Measurements from ENCODE around the gene CPNE7.

Gene CPNE7

GRCh38 chr16:89639385-89639784, 63.8 kb downstream of the CPNE7 start:
- no peaks in the 10 kb centered on the region for H3K36me3 ChIP-seq (ENCODE audit: low read depth)
- H3K4me1 ChIP-seq (ENCODE audit: insufficient read depth, poor library complexity, severe bottlenecking) = peaks cover 3% of the 10 kb centered on the region
- H3K27ac ChIP-seq (ENCODE audit: poor library complexity, severe bottlenecking) = no peak overlapping the region
- no peaks in the 10 kb centered on the region for H3K9me3 ChIP-seq (ENCODE audit: severe bottlenecking)
- TF ChIP-seq CTCF (IDR thresholded peaks at IDR 0.05; ENCODE audit: poor library complexity, severe bottlenecking) = no peak
- ATAC-seq (ENCODE audit: low read depth) = no peak
- H3K27me3 ChIP-seq (ENCODE audit: insufficient read depth, poor library complexity, severe bottlenecking) = no peaks in the 10 kb centered on the region
- no peak overlapping the region for H3K4me3 ChIP-seq (ENCODE audit: severe bottlenecking)
- no peak for DNase-seq (ENCODE audit: low spot score)

- peaks cover 3% of the 10 kb centered on the region for H3K4me1 ChIP-seq (ENCODE audit: insufficient read depth, poor library complexity, severe bottlenecking)
- ATAC-seq (ENCODE audit: low read depth) = no peak
- no peak for DNase-seq (ENCODE audit: low spot score)
- H3K9me3 ChIP-seq (ENCODE audit: severe bottlenecking) = no peaks in the 10 kb centered on the region
- H3K4me3 ChIP-seq (ENCODE audit: severe bottlenecking) = no peak overlapping the region
- H3K27me3 ChIP-seq (ENCODE audit: insufficient read depth, poor library complexity, severe bottlenecking) = no peaks in the 10 kb centered on the region
- H3K36me3 ChIP-seq (ENCODE audit: low read depth) = peaks cover 14% of the 10 kb centered on the region
- peak; percentile 70 for TF ChIP-seq CTCF (IDR thresholded peaks at IDR 0.05; ENCODE audit: poor library complexity, severe bottlenecking)
- no peak overlapping the region for H3K27ac ChIP-seq (ENCODE audit: poor library complexity, severe bottlenecking)
These were observed 66.0 kb downstream of the CPNE7 start for GRCh38 chr16:89641458-89642119.

- Histone ChIP-seq H3K9me3 (ENCODE audit: severe bottlenecking) (no peaks in the 10 kb centered on the region), H3K27ac (ENCODE audit: poor library complexity, severe bottlenecking) (no peak overlapping the region), H3K36me3 (ENCODE audit: low read depth) (peaks cover 19% of the 10 kb centered on the region), H3K4me1 (ENCODE audit: insufficient read depth, poor library complexity, severe bottlenecking) (peaks cover 7% of the 10 kb centered on the region), H3K27me3 (ENCODE audit: insufficient read depth, poor library complexity, severe bottlenecking) (no peaks in the 10 kb centered on the region), H3K4me3 (ENCODE audit: severe bottlenecking) (no peak overlapping the region)
- TF ChIP-seq CTCF (IDR thresholded peaks at IDR 0.05; ENCODE audit: poor library complexity, severe bottlenecking) = no peak
- DNase-seq (ENCODE audit: low spot score) (no peak), ATAC-seq (ENCODE audit: low read depth) (no peak)
These were observed 67.0 kb downstream of the CPNE7 start for GRCh38 chr16:89642574-89642973.

GRCh38 chr16:89643769-89644300, 68.3 kb downstream of the CPNE7 start:
- H3K36me3 ChIP-seq (ENCODE audit: low read depth) = peaks cover 19% of the 10 kb centered on the region
- no peaks in the 10 kb centered on the region for H3K9me3 ChIP-seq (ENCODE audit: severe bottlenecking)
- no peaks in the 10 kb centered on the region for H3K27me3 ChIP-seq (ENCODE audit: insufficient read depth, poor library complexity, severe bottlenecking)
- no peak overlapping the region for H3K4me3 ChIP-seq (ENCODE audit: severe bottlenecking)
- no peak overlapping the region for H3K27ac ChIP-seq (ENCODE audit: poor library complexity, severe bottlenecking)
- no peak for TF ChIP-seq CTCF (IDR thresholded peaks at IDR 0.05; ENCODE audit: poor library complexity, severe bottlenecking)
- peaks cover 7% of the 10 kb centered on the region for H3K4me1 ChIP-seq (ENCODE audit: insufficient read depth, poor library complexity, severe bottlenecking)
- ATAC-seq (ENCODE audit: low read depth) (no peak), DNase-seq (ENCODE audit: low spot score) (no peak)

GRCh38 chr16:89645122-89645521, 69.6 kb downstream of the CPNE7 start:
- no peaks in the 10 kb centered on the region for H3K27me3 ChIP-seq (ENCODE audit: insufficient read depth, poor library complexity, severe bottlenecking)
- DNase-seq (ENCODE audit: low spot score) = no peak
- H3K9me3 ChIP-seq (ENCODE audit: severe bottlenecking) = no peaks in the 10 kb centered on the region
- no peak for TF ChIP-seq CTCF (IDR thresholded peaks at IDR 0.05; ENCODE audit: poor library complexity, severe bottlenecking)
- no peak for ATAC-seq (ENCODE audit: low read depth)
- H3K4me3 ChIP-seq (ENCODE audit: severe bottlenecking) = no peak overlapping the region
- H3K27ac ChIP-seq (ENCODE audit: poor library complexity, severe bottlenecking) = no peak overlapping the region
- peaks cover 7% of the 10 kb centered on the region for H3K4me1 ChIP-seq (ENCODE audit: insufficient read depth, poor library complexity, severe bottlenecking)
- H3K36me3 ChIP-seq (ENCODE audit: low read depth) = peaks cover 19% of the 10 kb centered on the region
